ENCODE data around the gene FTSJ1.

- no peak for TF ChIP-seq CTCF (IDR thresholded peaks at IDR 0.05)
- TF ChIP-seq POLR2A (IDR thresholded peaks at IDR 0.05), result no peak
- no peak for TF ChIP-seq EP300 (IDR thresholded peaks at IDR 0.05)
Measured at GRCh38 chrX:48467281-48467761, 8.7 kb upstream of the FTSJ1 start.

Measured in ovary (tissue), 3 donors.